NCI-H1694 (cell line): ENCODE measurements around the gene SAMSN1.

Experiments
- DNase-seq: peaks from one replicate; lab custom pipeline; 2025; lab: John Stamatoyannopoulos, UW

The SAMSN1 gene

GRCh38 chr21:14545906-14546480 lies at the start of gene SAMSN1:
Gene SAMSN1, minus strand, starts transcription at chr21:14546315. Its CDS starts 54 bp downstream, at chr21:14546261.
- no peak for DNase-seq

GRCh38 chr21:14595449-14595848 lies 49.3 kb upstream of the SAMSN1 start:
- no peak for DNase-seq

- no peak for DNase-seq
Observed at GRCh38 chr21:14594967-14595366, 48.9 kb upstream of the SAMSN1 start.

GRCh38 chr21:14593230-14593629 lies 47.1 kb upstream of the SAMSN1 start:
- no peak for DNase-seq

GRCh38 chr21:14592296-14593000 lies 46.3 kb upstream of the SAMSN1 start:
- DNase-seq = no peak

- DNase-seq = no peak
Observed at GRCh38 chr21:14591882-14592281, 45.8 kb upstream of the SAMSN1 start.

GRCh38 chr21:14591377-14591776 lies 45.3 kb upstream of the SAMSN1 start:
- DNase-seq = no peak

GRCh38 chr21:14589855-14590563 lies 43.9 kb upstream of the SAMSN1 start:
- no peak for DNase-seq

GRCh38 chr21:14587266-14587665 lies 41.2 kb upstream of the SAMSN1 start:
- DNase-seq = no peak

- no peak for DNase-seq
Observed at GRCh38 chr21:14585122-14585521, 39.0 kb upstream of the SAMSN1 start.

- no peak for DNase-seq
Observed at GRCh38 chr21:14584357-14585095, 38.4 kb upstream of the SAMSN1 start.

GRCh38 chr21:14583629-14584255 lies 37.6 kb upstream of the SAMSN1 start:
- DNase-seq = no peak

GRCh38 chr21:14582934-14583628 lies 37.0 kb upstream of the SAMSN1 start:
- no peak for DNase-seq

- no peak for DNase-seq
Observed at GRCh38 chr21:14581902-14582457, 35.9 kb upstream of the SAMSN1 start.

GRCh38 chr21:14573244-14573643 lies 27.1 kb upstream of the SAMSN1 start:
- no peak for DNase-seq

GRCh38 chr21:14572204-14572780 lies 26.2 kb upstream of the SAMSN1 start:
- no peak for DNase-seq

- DNase-seq = no peak
Observed at GRCh38 chr21:14569868-14570267, 23.8 kb upstream of the SAMSN1 start.

- no peak for DNase-seq
Observed at GRCh38 chr21:14569026-14569621, 23.0 kb upstream of the SAMSN1 start.

- no peak for DNase-seq
Observed at GRCh38 chr21:14567331-14568279, 21.5 kb upstream of the SAMSN1 start.
